ENCODE measurements around the gene TRIM32.

TRIM32 gene

GRCh38 chr9:116661037-116661954 is 25.8 kb upstream of the TRIM32 start:
- TF ChIP-seq CTCF (IDR thresholded peaks at IDR 0.05; ENCODE audit: borderline replicate concordance, insufficient read depth, low read depth, low read length), result peak; percentile 63; the same call in 1 of the 2 replicates

DNA sequence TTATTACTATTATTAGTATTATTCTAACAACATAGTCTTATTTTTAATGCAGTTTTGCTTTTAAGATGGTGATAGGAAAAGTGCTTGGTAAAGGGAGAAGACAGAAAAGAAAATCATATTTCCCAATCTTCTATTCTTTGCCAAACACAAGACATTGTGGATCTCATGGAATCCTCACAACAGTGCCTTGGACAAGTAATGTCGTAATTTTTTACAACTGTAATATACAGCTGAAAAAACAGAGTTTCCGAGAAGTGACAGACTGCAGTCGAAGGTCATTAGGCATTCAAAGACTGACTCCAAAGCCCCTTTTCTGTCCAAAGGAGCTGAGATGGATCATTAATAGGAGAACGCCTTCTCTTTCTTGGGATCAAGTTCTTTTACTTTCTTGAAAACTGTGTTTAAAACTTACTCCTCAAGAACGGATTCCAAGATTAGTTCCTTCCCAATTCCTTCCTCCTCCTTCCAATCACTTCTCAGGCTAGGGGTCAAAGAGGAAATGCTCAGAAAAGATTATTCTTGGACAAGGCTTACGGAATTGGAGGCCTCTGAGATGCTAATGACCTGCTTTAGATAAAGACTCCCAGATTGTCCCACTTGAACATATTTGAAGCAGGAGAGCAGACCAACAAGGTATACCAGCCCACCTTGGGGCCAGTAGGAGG is 24.3 kb upstream of the TRIM32 start:
- H3K4me3 ChIP-seq (ENCODE audit: low read depth, low read length), result no peak overlapping the region
- no peak for TF ChIP-seq CTCF (IDR thresholded peaks at IDR 0.05; ENCODE audit: borderline replicate concordance, insufficient read depth, low read depth, low read length)

More at GRCh38 chr9:116661037-116661954, 25.8 kb upstream of the TRIM32 start:
- no peak overlapping the region for H3K4me3 ChIP-seq (ENCODE audit: low read depth, low read length)

- H3K4me3 ChIP-seq (ENCODE audit: low read depth, low read length), result no peak overlapping the region
- TF ChIP-seq CTCF (IDR thresholded peaks at IDR 0.05; ENCODE audit: borderline replicate concordance, insufficient read depth, low read depth, low read length), result no peak
These were observed 23.5 kb upstream of the TRIM32 start for GRCh38 chr9:116663581-116663980.

- TF ChIP-seq CTCF (IDR thresholded peaks at IDR 0.05; ENCODE audit: borderline replicate concordance, insufficient read depth, low read depth, low read length), result no peak
- no peak overlapping the region for H3K4me3 ChIP-seq (ENCODE audit: low read depth, low read length)
These were observed 18.0 kb upstream of the TRIM32 start for GRCh38 chr9:116668970-116669695.

- no peak for TF ChIP-seq CTCF (IDR thresholded peaks at IDR 0.05; ENCODE audit: borderline replicate concordance, insufficient read depth, low read depth, low read length)
- no peak overlapping the region for H3K4me3 ChIP-seq (ENCODE audit: low read depth, low read length)
These were observed 15.5 kb upstream of the TRIM32 start for GRCh38 chr9:116671605-116672004.

GRCh38 chr9:116673375-116673774 is 13.7 kb upstream of the TRIM32 start:
- TF ChIP-seq CTCF (IDR thresholded peaks at IDR 0.05; ENCODE audit: borderline replicate concordance, insufficient read depth, low read depth, low read length), result no peak
- no peak overlapping the region for H3K4me3 ChIP-seq (ENCODE audit: low read depth, low read length)

All from GM12875 (cell line).